GM18511 (cell line): ENCODE measurements around the gene RBM47.
"Not testable (repeated sequence)": the region's sequence is repeated elsewhere in the genome, so short reads cannot be mapped to it uniquely, and the experiment has no call there.

ENCODE experiments used
- ATAC-seq: cut with Tn5 transposase; IDR thresholded peaks from one replicate; pipeline ENCODE4 v1.9.1; 2021; ENCODE audit warnings: mild to moderate bottlenecking, moderate library complexity; ENCODE audit not compliant: unreplicated experiment

Gene RBM47

GRCh38 chr4:40454816-40455215 is 174.8 kb downstream of the RBM47 start:
- no peak for ATAC-seq

- ATAC-seq: no peak
These were observed 175.8 kb downstream of the RBM47 start for GRCh38 chr4:40453912-40454311.

- no peak for ATAC-seq
These were observed 180.8 kb downstream of the RBM47 start for GRCh38 chr4:40448875-40449274.

GRCh38 chr4:40446839-40447238 is 182.8 kb downstream of the RBM47 start:
- no peak for ATAC-seq

GRCh38 chr4:40446261-40446750 is 183.4 kb downstream of the RBM47 start:
- not testable (repeated sequence) for ATAC-seq

DNA sequence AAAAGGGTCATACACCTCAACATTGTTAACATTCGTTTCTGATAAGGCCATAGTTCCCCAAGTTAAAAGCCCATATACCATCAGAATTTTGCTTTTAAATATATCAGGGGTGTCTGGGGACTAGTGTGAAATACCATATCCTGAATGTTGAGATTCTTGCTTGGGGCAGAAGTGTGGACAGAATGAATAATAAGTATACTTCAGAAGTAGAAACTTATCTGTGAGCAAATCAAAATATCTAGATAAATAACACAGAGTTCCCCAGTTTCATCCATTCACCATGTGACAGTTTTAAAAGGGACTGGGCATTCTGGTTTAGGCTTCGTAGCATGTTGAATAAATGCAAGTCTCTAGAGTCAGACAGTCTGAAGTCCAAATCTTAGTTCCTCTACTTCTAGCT is 184.0 kb downstream of the RBM47 start:
- ATAC-seq: no peak

DNA sequence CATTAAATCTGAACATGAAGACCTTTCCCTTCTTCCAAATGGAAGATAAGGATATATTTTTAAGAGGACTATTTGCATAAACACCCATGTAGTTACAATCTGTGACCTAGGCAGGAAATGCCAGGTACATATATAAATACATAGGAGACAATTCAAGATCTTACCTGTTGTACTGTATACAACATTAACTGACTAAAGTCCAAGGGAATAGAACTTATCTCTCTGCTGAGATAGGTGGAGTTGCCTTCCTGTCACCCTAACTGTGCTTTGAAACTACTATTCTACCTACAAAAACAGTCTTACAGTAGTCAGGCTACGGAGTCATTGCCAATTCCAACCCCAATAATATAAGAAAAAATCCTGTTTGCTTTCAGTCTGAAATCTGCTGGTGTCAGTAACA is 188.2 kb downstream of the RBM47 start:
- no peak for ATAC-seq

DNA sequence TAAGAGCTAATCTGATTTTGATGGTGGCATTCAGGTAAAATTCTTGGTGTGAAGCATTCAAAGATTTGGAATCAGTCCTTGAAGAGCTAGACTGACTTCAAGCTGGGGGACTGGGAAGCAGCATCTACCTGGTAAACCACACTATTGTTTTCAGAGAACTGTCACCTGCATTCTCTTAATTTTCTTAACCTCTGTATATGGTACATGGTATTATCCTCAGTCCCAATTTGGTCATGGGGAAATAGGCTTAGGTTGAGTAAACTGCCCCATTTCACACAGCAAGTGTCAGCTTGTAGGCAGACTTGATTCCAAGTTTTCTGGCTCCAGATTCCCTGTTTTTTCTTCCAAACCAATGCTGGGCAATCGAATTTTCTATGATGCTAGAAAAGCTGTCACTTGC is 190.1 kb downstream of the RBM47 start:
- ATAC-seq: no peak

GRCh38 chr4:40438384-40439026 is 191.2 kb downstream of the RBM47 start:
- no peak for ATAC-seq

- no peak for ATAC-seq
These were observed 191.8 kb downstream of the RBM47 start for GRCh38 chr4:40437741-40438383.

DNA sequence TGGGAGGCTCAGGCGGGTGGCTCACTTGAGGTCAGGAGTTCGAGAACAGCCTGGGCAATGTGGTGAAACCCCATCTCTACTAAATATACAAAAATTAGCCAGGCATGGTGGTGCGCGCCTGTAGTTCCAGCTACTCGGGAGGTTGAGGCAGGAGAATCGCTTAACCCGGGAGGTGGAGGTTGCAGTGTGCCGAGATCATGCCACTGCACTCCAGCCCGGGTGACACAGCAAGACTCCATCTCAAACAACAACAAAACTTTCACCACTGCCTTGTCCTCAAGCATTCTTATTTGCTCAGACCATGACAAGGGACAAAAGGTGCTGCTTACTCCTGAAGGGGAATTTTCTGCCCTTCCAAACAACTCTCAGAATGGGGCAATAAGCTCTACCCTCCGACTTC is 194.4 kb downstream of the RBM47 start:
- not testable (repeated sequence) for ATAC-seq

- ATAC-seq: no peak
These were observed 195.5 kb downstream of the RBM47 start for GRCh38 chr4:40434126-40434687.

DNA sequence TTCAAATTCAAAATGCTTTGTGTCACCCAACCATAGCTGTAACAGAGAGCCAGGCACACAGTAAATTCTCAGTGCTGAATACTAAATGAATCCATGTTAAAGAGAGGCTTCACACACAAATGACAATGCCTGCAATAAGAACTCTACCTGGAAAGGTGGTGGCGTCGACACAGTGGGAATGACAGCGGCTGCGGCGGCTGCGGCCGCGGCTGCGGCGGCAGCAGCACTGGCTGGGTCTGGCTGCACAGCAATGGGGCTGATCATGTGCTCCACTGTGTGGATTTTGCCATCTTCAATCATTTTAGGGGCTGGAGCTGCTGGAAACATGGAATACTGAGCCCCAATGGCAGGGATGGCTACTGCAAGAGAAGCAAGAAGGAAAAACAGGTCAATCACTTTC is 197.2 kb downstream of the RBM47 start:
- ATAC-seq: no peak

GRCh38 chr4:40427871-40428270 is 201.8 kb downstream of the RBM47 start:
- not testable (repeated sequence) for ATAC-seq

DNA sequence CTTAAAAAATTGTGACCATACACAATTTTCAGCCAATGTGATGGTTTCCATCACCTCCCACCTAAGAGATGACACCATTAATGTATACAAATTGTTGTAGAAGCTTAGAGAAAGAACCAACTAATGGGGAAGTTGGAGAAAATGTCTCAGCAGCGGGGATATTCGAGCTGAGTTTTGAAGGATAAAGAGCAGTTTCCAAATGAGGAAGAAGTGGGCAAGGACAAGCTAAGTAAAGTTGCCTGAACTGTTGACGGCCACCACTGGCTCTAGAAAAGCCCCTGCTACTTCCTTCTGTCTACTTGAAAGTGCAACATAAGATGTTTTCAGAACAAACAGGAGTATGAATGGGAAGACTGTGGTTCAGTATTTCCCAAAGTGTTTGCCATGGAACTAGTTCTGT is 202.5 kb downstream of the RBM47 start:
- ATAC-seq: no peak

GRCh38 chr4:40425799-40426574 is 203.7 kb downstream of the RBM47 start:
- no peak for ATAC-seq

- no peak for ATAC-seq
These were observed 205.9 kb downstream of the RBM47 start for GRCh38 chr4:40423735-40424134.

- no peak for ATAC-seq
These were observed 207.6 kb downstream of the RBM47 start for GRCh38 chr4:40421839-40422708.

GRCh38 chr4:40419231-40419912 is 210.3 kb downstream of the RBM47 start:
- ATAC-seq: no peak
